ENCODE data around the gene BRD1. TPM values are rescaled to one million over a fixed set of nuclear protein-coding genes. Genes with fewer than 3 reads are reported as not detected.

BRD1 gene
- total RNA-seq, 1 donor from 2014 or later: 27.7 TPM

- DNase-seq (ENCODE audit: low spot score): no peak
- peaks cover under 1% of the 10 kb centered on the region for H3K4me1 Mint-ChIP-seq (ENCODE audit: low read depth)
These were observed 29.1 kb downstream of the BRD1 start for GRCh38 chr22:49798486-49799151.

GRCh38 chr22:49797706-49798105 is 30.0 kb downstream of the BRD1 start:
- Mint-ChIP-seq H3K27ac (ENCODE audit: unreplicated experiment) (no peak overlapping the region), H3K4me1 (ENCODE audit: low read depth) (peaks cover 6% of the 10 kb centered on the region), H3K36me3 (ENCODE audit: low read depth) (peaks cover 32% of the 10 kb centered on the region), H3K4me3 (ENCODE audit: unreplicated experiment) (no peak overlapping the region), H3K9me3 (ENCODE audit: low read depth) (no peaks in the 10 kb centered on the region), H3K27me3 (ENCODE audit: low read depth) (no peaks in the 10 kb centered on the region)
- DNase-seq (ENCODE audit: low spot score): peak; percentile 93
- no peak for TF ChIP-seq CTCF (IDR thresholded peaks at IDR 0.05)

More at GRCh38 chr22:49798486-49799151, 29.1 kb downstream of the BRD1 start:
- peaks cover 27% of the 10 kb centered on the region for H3K36me3 Mint-ChIP-seq (ENCODE audit: low read depth)
- H3K27me3 Mint-ChIP-seq (ENCODE audit: low read depth): no peaks in the 10 kb centered on the region
- no peak for TF ChIP-seq CTCF (IDR thresholded peaks at IDR 0.05)
- H3K27ac Mint-ChIP-seq (ENCODE audit: unreplicated experiment): no peak overlapping the region
- no peak overlapping the region for H3K4me3 Mint-ChIP-seq (ENCODE audit: unreplicated experiment)
- no peaks in the 10 kb centered on the region for H3K9me3 Mint-ChIP-seq (ENCODE audit: low read depth)

- H3K36me3 Mint-ChIP-seq (ENCODE audit: low read depth): peaks cover 31% of the 10 kb centered on the region
- H3K27ac Mint-ChIP-seq (ENCODE audit: unreplicated experiment): no peak overlapping the region
- TF ChIP-seq CTCF (IDR thresholded peaks at IDR 0.05): no peak
- no peak overlapping the region for H3K4me3 Mint-ChIP-seq (ENCODE audit: unreplicated experiment)
- no peaks in the 10 kb centered on the region for H3K9me3 Mint-ChIP-seq (ENCODE audit: low read depth)
- no peak for DNase-seq (ENCODE audit: low spot score)
- peaks cover 6% of the 10 kb centered on the region for H3K4me1 Mint-ChIP-seq (ENCODE audit: low read depth)
- H3K27me3 Mint-ChIP-seq (ENCODE audit: low read depth): no peaks in the 10 kb centered on the region
These were observed 30.9 kb downstream of the BRD1 start for GRCh38 chr22:49796596-49797270.

GRCh38 chr22:49795521-49795920 is 32.2 kb downstream of the BRD1 start:
- no peaks in the 10 kb centered on the region for H3K27me3 Mint-ChIP-seq (ENCODE audit: low read depth)
- no peak for DNase-seq (ENCODE audit: low spot score)
- no peak overlapping the region for H3K27ac Mint-ChIP-seq (ENCODE audit: unreplicated experiment)
- H3K4me1 Mint-ChIP-seq (ENCODE audit: low read depth): peaks cover 17% of the 10 kb centered on the region
- H3K4me3 Mint-ChIP-seq (ENCODE audit: unreplicated experiment): no peak overlapping the region
- no peaks in the 10 kb centered on the region for H3K9me3 Mint-ChIP-seq (ENCODE audit: low read depth)
- H3K36me3 Mint-ChIP-seq (ENCODE audit: low read depth): peaks cover 31% of the 10 kb centered on the region
- TF ChIP-seq CTCF (IDR thresholded peaks at IDR 0.05): no peak

- Mint-ChIP-seq H3K36me3 (ENCODE audit: low read depth) (peaks cover 29% of the 10 kb centered on the region), H3K9me3 (ENCODE audit: low read depth) (no peaks in the 10 kb centered on the region), H3K27me3 (ENCODE audit: low read depth) (no peaks in the 10 kb centered on the region), H3K4me3 (ENCODE audit: unreplicated experiment) (no peak overlapping the region), H3K4me1 (ENCODE audit: low read depth) (peaks cover 33% of the 10 kb centered on the region), H3K27ac (ENCODE audit: unreplicated experiment) (no peak overlapping the region)
- TF ChIP-seq CTCF (IDR thresholded peaks at IDR 0.05): no peak
- DNase-seq (ENCODE audit: low spot score): no peak
These were observed 33.8 kb downstream of the BRD1 start for GRCh38 chr22:49793871-49794270.

Measured in chondrocyte (in vitro differentiated cells).